22Rv1 (cell line): Measurements from ENCODE around the gene GFM1.

Experiments used
- CTCF ChIP-seq: fragments of 450-650 bp; IDR thresholded peaks from 2 replicates; pipeline ENCODE4 v1.5.1; 2017; ENCODE audit warnings: mild to moderate bottlenecking
- ZFX ChIP-seq: fragments of 450-650 bp; IDR thresholded peaks from 2 replicates; pipeline ENCODE4 v1.6.1; 2017; ENCODE audit warnings: antibody characterized with exemption, borderline replicate concordance

- TF ChIP-seq CTCF (no peak), ZFX (no peak)
Measured at GRCh38 chr3:158723991-158724390, 79.7 kb downstream of the GFM1 start.
